K562 (cell line): ENCODE results near the gene ALDH16A1. TPM values are rescaled to one million over a fixed set of nuclear protein-coding genes. Genes with fewer than 3 reads are reported as not detected.

Experiments
- ARHGAP35 ChIP-seq: fragments of 450-650 bp; IDR thresholded peaks from 2 replicates; pipeline ENCODE4 v1.6.1; 2018; ENCODE audit not compliant: partially characterized antibody
- ARID1B ChIP-seq: fragments of 450-650 bp; IDR thresholded peaks from 2 replicates; pipeline ENCODE4 v1.6.1; 2016; ENCODE audit warnings: antibody characterized with exemption, mild to moderate bottlenecking, inconsistent platforms
- E2F1 ChIP-seq: sonication (generic); formaldehyde crosslinking; IDR thresholded peaks from 2 replicates; pipeline ENCODE4 v1.8.1; 2023; ENCODE audit warnings: mild to moderate bottlenecking, missing genetic modification reagents, moderate library complexity
- EGR1 ChIP-seq: fragments of 450-650 bp; conservative IDR thresholded peaks from 2 replicates; pipeline ENCODE4 v1.6.1; 2017; ENCODE audit warnings: mild to moderate bottlenecking
- GABPB1 ChIP-seq: sonication (generic); formaldehyde crosslinking; IDR thresholded peaks from 2 replicates; pipeline ENCODE4 v1.8.0; 2022; ENCODE audit warnings: mild to moderate bottlenecking, missing genetic modification reagents
- HDAC1 ChIP-seq, 2 experiments: fragments of 450-650 bp; IDR thresholded peaks; 2 replicates each; pipeline ENCODE4 v1.6.1; 2016 to 2017; ENCODE audit warnings: inconsistent platforms in 1 of 2, mild to moderate bottlenecking in 1 of 2, moderate library complexity in 1 of 2
- HLTF ChIP-seq: fragments of 450-650 bp; IDR thresholded peaks from 2 replicates; pipeline ENCODE4 v1.6.1; 2016
- L3MBTL2 ChIP-seq: fragments of 450-650 bp; IDR thresholded peaks from 2 replicates; pipeline ENCODE4 v1.6.1; 2016; ENCODE audit warnings: mild to moderate bottlenecking, moderate library complexity
- LCOR ChIP-seq: sonication (generic); formaldehyde crosslinking; IDR thresholded peaks from 2 replicates; pipeline ENCODE4 v1.8.0; 2022; ENCODE audit warnings: mild to moderate bottlenecking, missing genetic modification reagents
- NFXL1 ChIP-seq: fragments of 450-650 bp; formaldehyde crosslinking; IDR thresholded peaks from 2 replicates; pipeline ENCODE4 v1.4.0; 2021; ENCODE audit warnings: mild to moderate bottlenecking
- SAP30 ChIP-seq: fragments of 200-600 bp; sonication (generic); IDR thresholded peaks from 2 replicates; pipeline ENCODE4 v1.6.1; 2012; ENCODE audit warnings: borderline replicate concordance, low read depth, mild to moderate bottlenecking, moderate library complexity, low read length, control low read depth, inconsistent platforms; ENCODE audit not compliant: insufficient read depth, poor library complexity, severe bottlenecking
- TBP ChIP-seq: optimal IDR thresholded peaks from 2 replicates; pipeline ENCODE3; 2011; ENCODE audit warnings: low read depth, low read length, improper control_type of control experiment
- TSHZ1 ChIP-seq: fragments of 250-450 bp; sonication (Bioruptor Pico); IDR thresholded peaks from 2 replicates; pipeline ENCODE4 v1.4.0; 2020; ENCODE audit warnings: mild to moderate bottlenecking, moderate library complexity
- ZBTB1 ChIP-seq: sonication (generic); formaldehyde crosslinking; IDR thresholded peaks from 2 replicates; pipeline ENCODE4 v1.8.1; 2023; ENCODE audit warnings: missing genetic modification reagents, low read depth, mild to moderate bottlenecking, borderline replicate concordance
- ZNF134 ChIP-seq: fragments of 250-450 bp; sonication (Bioruptor Pico); conservative IDR thresholded peaks from 2 replicates; pipeline ENCODE4 v1.4.0; 2020
- ZNF232 ChIP-seq: sonication (generic); formaldehyde crosslinking; IDR thresholded peaks from 2 replicates; pipeline ENCODE4 v1.8.0; 2022; ENCODE audit warnings: mild to moderate bottlenecking, missing genetic modification reagents
- ZNF354B ChIP-seq: fragments of 250-450 bp; sonication (Bioruptor Pico); IDR thresholded peaks from 2 replicates; pipeline ENCODE4 v1.4.0; 2020
- ZNF785 ChIP-seq: fragments of 250-450 bp; sonication (Bioruptor Pico); IDR thresholded peaks from 2 replicates; pipeline ENCODE4 v1.4.0; 2020; ENCODE audit warnings: mild to moderate bottlenecking
- polyA plus RNA-seq, 8 experiments: library from polyadenylated mRNA; depleted of rRNA in 4 of 8; stranded (reverse) in 5 of 8; unstranded in 3 of 8; fragments of >200 nt; fragmentation: Nextera tagmentation in 2 of 8; fragmentation: Illumina TruSeq in 1 of 8; extraction: Ambion mirVana in 2 of 8; extraction: Trizol in 1 of 8; gene quantifications; 2 replicates each; pipeline versions ENCODE4 v1.2.1 to v1.2.3, GENCODE V29; 2011 to 2014; ENCODE audit warnings: inconsistent platforms in 1 of 8, missing spikeins in 1 of 8
- total RNA-seq, 7 experiments: library from RNA; depleted of rRNA in 6 of 7; stranded (reverse); fragments of >200 nt in 6 of 7; fragmentation: Illumina TruSeq in 2 of 7; extraction: Trizol in 2 of 7; gene quantifications; 2 replicates each; pipeline versions ENCODE4 v1.2.1 to v1.2.3, GENCODE V29; 2011 to 2021; ENCODE audit warnings: low replicate concordance in 1 of 7
- TF ChIP-seq, protein P1 (sequence below): sonication (generic); formaldehyde crosslinking; IDR thresholded peaks from 2 replicates; pipeline ENCODE4 v1.8.0; 2022; ENCODE audit warnings: mild to moderate bottlenecking, missing genetic modification reagents
- TF ChIP-seq, protein P2 (sequence below): sonication (generic); formaldehyde crosslinking; IDR thresholded peaks from 2 replicates; pipeline ENCODE4 v1.8.0; 2022; ENCODE audit warnings: missing genetic modification reagents, mild to moderate bottlenecking, moderate library complexity, borderline replicate concordance

ALDH16A1 gene
- total and polyA plus RNA-seq, 9 of the 15 experiments (the other 6 are each of a cell fraction or from before 2014, with no cell fraction given): 2.2 to 52.2 (median 7.6) TPM

DNA sequence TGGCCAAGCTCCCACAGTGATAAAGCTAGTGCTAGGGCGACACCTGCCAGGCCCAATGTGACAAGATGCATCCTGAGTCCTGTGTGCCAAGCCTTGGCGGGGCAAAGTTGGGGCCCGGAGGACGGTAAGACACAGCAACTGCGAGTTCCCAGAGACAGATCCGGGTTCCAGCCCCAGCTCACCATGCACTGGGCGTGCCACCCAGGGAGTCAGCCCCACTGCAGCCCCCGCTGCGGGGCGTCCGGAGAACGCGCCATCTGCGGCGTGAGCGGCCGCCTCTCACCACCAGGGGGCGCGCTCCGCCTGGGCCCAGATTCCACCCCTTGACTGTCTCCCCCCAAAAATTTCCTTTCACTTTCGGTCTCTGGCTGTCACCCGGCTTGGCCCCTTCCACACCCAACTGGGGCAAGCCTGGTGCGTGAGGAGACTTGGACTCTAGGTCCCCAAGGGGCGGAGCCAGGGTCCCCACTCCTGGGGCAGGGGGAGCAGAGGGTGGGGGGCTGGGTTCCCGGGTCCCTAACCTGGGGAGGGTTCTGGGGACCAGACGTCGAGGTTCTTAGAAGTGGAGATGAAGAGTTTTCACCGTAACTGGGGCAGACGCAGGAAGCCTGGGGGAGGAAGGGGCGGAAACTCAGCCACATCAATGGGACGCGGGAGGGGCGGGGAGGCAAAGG is 21.0 kb downstream of the ALDH16A1 start, which contains the start of gene FLT3LG (continued):
- no peak for TF ChIP-seq TSHZ1 (CRISPR knock-in tag)
- peak; percentile 46; the same call in 1 of the 2 replicates for TF ChIP-seq E2F1 (CRISPR knock-in tag)
- TF ChIP-seq ZBTB1: no peak
- TF ChIP-seq L3MBTL2: peak; percentile 59
- no peak for TF ChIP-seq TBP
- TF ChIP-seq HDAC1 (IDR thresholded peaks at IDR 0.05): peak in 1 of 2 experiments; percentile 62; a peak in 2 of 4 replicates
- TF ChIP-seq ZNF354B (CRISPR knock-in tag): no peak
- TF ChIP-seq GABPB1 (CRISPR knock-in tag): peak; percentile 21; the same call in 1 of the 2 replicates
- 0 out of 2 replicates have a peak, but pooled peaks have one; percentile 45 for TF ChIP-seq HLTF
- TF ChIP-seq LCOR: peak; percentile 72; the same call in 1 of the 2 replicates
- peak; percentile 58 for TF ChIP-seq SAP30
- TF ChIP-seq, protein P1, sequence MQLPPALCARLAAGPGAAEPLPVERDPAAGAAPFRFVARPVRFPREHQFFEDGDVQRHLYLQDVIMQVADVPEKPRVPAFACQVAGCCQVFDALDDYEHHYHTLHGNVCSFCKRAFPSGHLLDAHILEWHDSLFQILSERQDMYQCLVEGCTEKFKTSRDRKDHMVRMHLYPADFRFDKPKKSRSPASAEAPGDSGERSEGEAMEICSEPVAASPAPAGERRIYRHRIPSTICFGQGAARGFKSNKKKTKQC (CRISPR knock-in tag): no peak
- TF ChIP-seq ZNF785 (CRISPR knock-in tag): no peak
- TF ChIP-seq NFXL1 (CRISPR knock-in tag): no peak
- TF ChIP-seq, protein P2, sequence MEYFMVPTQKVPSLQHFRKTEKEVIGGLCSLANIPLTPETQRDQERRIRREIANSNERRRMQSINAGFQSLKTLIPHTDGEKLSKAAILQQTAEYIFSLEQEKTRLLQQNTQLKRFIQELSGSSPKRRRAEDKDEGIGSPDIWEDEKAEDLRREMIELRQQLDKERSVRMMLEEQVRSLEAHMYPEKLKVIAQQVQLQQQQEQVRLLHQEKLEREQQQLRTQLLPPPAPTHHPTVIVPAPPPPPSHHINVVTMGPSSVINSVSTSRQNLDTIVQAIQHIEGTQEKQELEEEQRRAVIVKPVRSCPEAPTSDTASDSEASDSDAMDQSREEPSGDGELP (CRISPR knock-in tag): peak; percentile 86
- TF ChIP-seq ZNF134: no peak
- 0 out of 2 replicates have a peak, but pooled peaks have one; percentile 34 for TF ChIP-seq ZNF232 (CRISPR knock-in tag)
- TF ChIP-seq EGR1: peak; percentile 33; the same call in 1 of the 2 replicates
- TF ChIP-seq ARID1B: peak; percentile 35; the same call in 1 of the 2 replicates
- TF ChIP-seq ARHGAP35: no peak
